Measurements from ENCODE around the gene PPP1R7. TPM values are rescaled to one million over a fixed set of nuclear protein-coding genes. Genes with fewer than 3 reads are reported as not detected.
A peak's percentile ranks its signal among the peaks of the same experiment; 100 is the strongest.

The PPP1R7 gene
- total RNA-seq, 2 experiments from 2014 or later = 78.8 to 84.6 TPM

DNA sequence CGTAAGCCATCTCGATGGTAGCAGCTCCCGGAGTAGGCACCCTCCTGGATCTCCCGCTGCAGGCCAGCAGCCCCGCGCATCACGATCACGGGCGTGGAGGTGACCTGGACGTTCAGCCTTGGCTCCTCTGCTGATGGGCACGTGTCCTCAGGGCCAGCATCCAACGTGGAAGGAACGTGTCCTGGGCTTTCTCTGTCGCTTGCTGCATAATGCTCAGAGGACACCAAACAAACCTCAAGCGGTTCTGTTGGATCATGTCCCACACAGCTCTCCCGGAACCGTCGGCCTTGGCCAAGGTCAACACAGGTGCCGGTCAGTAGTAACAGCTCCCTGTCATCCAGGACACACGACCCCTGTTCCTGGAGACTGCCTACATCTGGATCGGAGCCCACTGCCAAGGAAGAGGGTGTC, 24.1 kb upstream of the PPP1R7 start:
- Mint-ChIP-seq H3K4me1 (peaks cover 6% of the 10 kb centered on the region), H3K27ac (no peak overlapping the region), H3K36me3 (peaks cover 11% of the 10 kb centered on the region), H3K9me3 (no peaks in the 10 kb centered on the region), H3K27me3 (no peaks in the 10 kb centered on the region), H3K4me3 (no peak overlapping the region)
- POLR2A ChIA-PET = no interaction called here
- ATAC-seq (ENCODE audit: low read depth) (no peak), DNase-seq (peak; percentile 24)

GRCh38 chr2:241126771-241127202, 23.5 kb upstream of the PPP1R7 start:
- H3K9me3 Mint-ChIP-seq = no peaks in the 10 kb centered on the region
- ATAC-seq (ENCODE audit: low read depth) (no peak), DNase-seq (peak; percentile 23)
- no peaks in the 10 kb centered on the region for H3K27me3 Mint-ChIP-seq
- peaks cover 6% of the 10 kb centered on the region for H3K4me1 Mint-ChIP-seq
- no peak overlapping the region for H3K4me3 Mint-ChIP-seq
- H3K27ac Mint-ChIP-seq = no peak overlapping the region
- POLR2A ChIA-PET = no interaction called here
- peaks cover 10% of the 10 kb centered on the region for H3K36me3 Mint-ChIP-seq

- Mint-ChIP-seq H3K4me1 (peaks cover 6% of the 10 kb centered on the region), H3K27me3 (no peaks in the 10 kb centered on the region), H3K27ac (no peak overlapping the region), H3K4me3 (no peak overlapping the region), H3K9me3 (no peaks in the 10 kb centered on the region), H3K36me3 (peaks cover 16% of the 10 kb centered on the region)
- ATAC-seq (ENCODE audit: low read depth) = no peak
- peak; percentile 6 for DNase-seq
- POLR2A ChIA-PET = no interaction called here
Measured at GRCh38 chr2:241128266-241128665, 22.0 kb upstream of the PPP1R7 start.

DNA sequence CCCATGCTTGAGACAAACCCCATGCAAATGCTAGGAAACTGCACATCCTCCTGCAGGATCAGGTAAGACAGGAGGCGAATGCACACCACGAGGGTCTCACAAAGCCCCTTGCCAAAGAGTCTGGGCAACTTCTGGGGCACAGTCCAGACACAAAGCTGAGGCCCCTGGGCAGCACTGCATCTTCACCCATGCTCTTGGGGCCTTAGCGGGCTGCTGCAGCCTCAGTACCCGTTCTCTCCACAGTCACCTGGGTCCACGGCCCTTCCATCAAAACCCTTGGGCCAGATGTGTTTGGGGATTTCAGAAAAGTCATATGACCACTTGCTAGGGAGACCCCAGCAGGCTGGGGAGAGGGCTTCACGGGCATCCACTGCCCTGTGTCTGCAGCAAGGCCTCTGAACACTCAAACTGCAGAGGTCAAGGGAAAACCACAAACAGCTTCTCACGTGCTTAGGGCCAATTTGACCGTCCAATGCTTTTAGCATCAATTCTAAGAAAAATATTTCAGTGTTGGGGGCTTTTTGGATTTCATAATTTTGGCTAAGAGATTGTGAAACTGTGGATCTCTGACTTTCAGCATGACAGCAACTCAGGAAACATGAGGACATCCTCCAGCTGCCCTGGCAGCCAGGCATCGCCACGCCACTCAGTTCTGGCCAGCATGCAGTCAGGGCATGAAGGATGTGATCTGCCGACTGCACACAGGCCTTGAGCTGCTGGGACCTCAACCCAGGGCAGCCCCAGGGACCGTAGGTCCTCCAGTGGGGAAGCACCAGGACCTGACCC, 21.0 kb upstream of the PPP1R7 start:
- H3K4me1 Mint-ChIP-seq = peaks cover 6% of the 10 kb centered on the region
- no peaks in the 10 kb centered on the region for H3K9me3 Mint-ChIP-seq
- no peak overlapping the region for H3K4me3 Mint-ChIP-seq
- no peak for ATAC-seq (ENCODE audit: low read depth)
- POLR2A ChIA-PET = no interaction called here
- H3K36me3 Mint-ChIP-seq = peaks cover 19% of the 10 kb centered on the region
- H3K27ac Mint-ChIP-seq = no peak overlapping the region
- DNase-seq = peak; percentile 13
- H3K27me3 Mint-ChIP-seq = no peaks in the 10 kb centered on the region

- Mint-ChIP-seq H3K27me3 (no peaks in the 10 kb centered on the region), H3K36me3 (peaks cover 19% of the 10 kb centered on the region), H3K9me3 (no peaks in the 10 kb centered on the region), H3K4me1 (peaks cover 6% of the 10 kb centered on the region), H3K4me3 (no peak overlapping the region), H3K27ac (no peak overlapping the region)
- POLR2A ChIA-PET = no interaction called here
- DNase-seq (no peak), ATAC-seq (ENCODE audit: low read depth) (no peak)
Measured at GRCh38 chr2:241130316-241130715, 20.0 kb upstream of the PPP1R7 start.

- DNase-seq = no peak
- H3K9me3 Mint-ChIP-seq = no peaks in the 10 kb centered on the region
- no peak for ATAC-seq (ENCODE audit: low read depth)
- H3K4me3 Mint-ChIP-seq = no peak overlapping the region
- POLR2A ChIA-PET = no interaction called here
- peaks cover 6% of the 10 kb centered on the region for H3K4me1 Mint-ChIP-seq
- H3K27me3 Mint-ChIP-seq = no peaks in the 10 kb centered on the region
- H3K27ac Mint-ChIP-seq = no peak overlapping the region
- peaks cover 19% of the 10 kb centered on the region for H3K36me3 Mint-ChIP-seq
Measured at GRCh38 chr2:241131531-241131930, 18.7 kb upstream of the PPP1R7 start.

DNA sequence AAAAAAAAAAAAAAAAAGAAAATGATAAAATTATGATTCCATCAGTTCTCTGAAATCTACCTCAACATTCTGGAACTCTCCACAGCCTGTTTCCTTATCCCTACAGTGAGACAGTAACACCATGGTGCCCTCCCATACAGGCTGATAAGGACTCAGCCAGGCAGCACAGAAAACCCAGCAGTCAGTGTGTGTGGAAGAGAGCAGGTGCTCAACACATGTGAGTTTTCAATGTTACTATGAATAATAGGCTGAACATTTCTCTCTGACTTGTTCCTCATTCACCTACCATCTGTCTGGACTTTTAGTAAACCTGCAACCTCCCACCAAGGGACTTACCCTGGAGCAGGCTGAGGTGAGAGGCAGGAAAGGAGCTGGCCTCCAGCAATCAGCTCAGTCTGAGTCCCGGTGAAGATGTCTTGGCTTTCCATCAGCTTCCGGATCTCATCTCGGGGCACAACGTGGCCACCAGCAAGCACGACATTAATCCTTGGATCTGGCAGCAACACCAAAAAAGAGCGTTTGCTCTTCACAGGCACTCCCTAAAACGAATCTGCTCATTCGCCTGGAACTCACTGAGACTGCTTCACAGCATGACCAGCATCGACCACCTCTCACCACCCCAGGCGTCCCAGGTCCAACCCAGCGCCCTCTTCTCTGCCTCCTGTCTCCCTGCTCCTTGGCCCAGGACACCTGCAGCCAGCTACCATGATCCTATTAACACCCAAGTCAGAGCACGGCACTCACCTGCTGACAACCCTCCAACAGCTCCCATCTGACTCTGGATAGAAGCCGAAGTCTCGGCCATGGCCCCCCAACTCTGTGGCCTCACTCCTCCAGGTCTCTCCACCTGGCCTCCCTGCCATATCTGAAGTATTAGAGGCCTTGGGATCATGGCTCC, 17.5 kb upstream of the PPP1R7 start:
- Mint-ChIP-seq H3K36me3 (peaks cover 19% of the 10 kb centered on the region), H3K9me3 (no peaks in the 10 kb centered on the region), H3K27me3 (no peaks in the 10 kb centered on the region), H3K4me3 (no peak overlapping the region), H3K27ac (no peak overlapping the region), H3K4me1 (peaks cover 6% of the 10 kb centered on the region)
- DNase-seq (no peak), ATAC-seq (ENCODE audit: low read depth) (no peak)
- POLR2A ChIA-PET = interaction anchor here (0.7 kb wide), 1 partner anchor 571 kb away, joined by 7 read pairs; no protein-coding TSS in a partner anchor

- POLR2A ChIA-PET = no interaction called here
- H3K27me3 Mint-ChIP-seq = no peaks in the 10 kb centered on the region
- peaks cover 19% of the 10 kb centered on the region for H3K36me3 Mint-ChIP-seq
- no peaks in the 10 kb centered on the region for H3K4me1 Mint-ChIP-seq
- DNase-seq (no peak), ATAC-seq (ENCODE audit: low read depth) (no peak)
- H3K27ac Mint-ChIP-seq = no peak overlapping the region
- H3K9me3 Mint-ChIP-seq = no peaks in the 10 kb centered on the region
- H3K4me3 Mint-ChIP-seq = no peak overlapping the region
Measured at GRCh38 chr2:241133436-241133820, 16.8 kb upstream of the PPP1R7 start.

- POLR2A ChIA-PET = no interaction called here
- no peak for DNase-seq
- Mint-ChIP-seq H3K27ac (no peak overlapping the region), H3K9me3 (no peaks in the 10 kb centered on the region), H3K27me3 (no peaks in the 10 kb centered on the region), H3K4me3 (no peak overlapping the region), H3K36me3 (peaks cover 17% of the 10 kb centered on the region), H3K4me1 (no peaks in the 10 kb centered on the region)
- no peak for ATAC-seq (ENCODE audit: low read depth)
Measured at GRCh38 chr2:241134711-241135110, 15.6 kb upstream of the PPP1R7 start.

- Mint-ChIP-seq H3K36me3 (peaks cover 13% of the 10 kb centered on the region), H3K9me3 (no peaks in the 10 kb centered on the region), H3K27ac (no peak overlapping the region), H3K4me1 (no peaks in the 10 kb centered on the region), H3K4me3 (no peak overlapping the region), H3K27me3 (no peaks in the 10 kb centered on the region)
- DNase-seq = no peak
- ATAC-seq (ENCODE audit: low read depth) = no peak
- POLR2A ChIA-PET = no interaction called here
Measured at GRCh38 chr2:241135737-241136136, 14.5 kb upstream of the PPP1R7 start.

GRCh38 chr2:241136191-241136590, 14.1 kb upstream of the PPP1R7 start:
- Mint-ChIP-seq H3K9me3 (no peaks in the 10 kb centered on the region), H3K36me3 (peaks cover 12% of the 10 kb centered on the region), H3K27me3 (no peaks in the 10 kb centered on the region), H3K4me3 (no peak overlapping the region), H3K4me1 (no peaks in the 10 kb centered on the region), H3K27ac (no peak overlapping the region)
- POLR2A ChIA-PET = interaction anchor here (1.1 kb wide), 1 partner anchor 14 kb away, joined by 4 read pairs; the partner anchor contains the start of gene PPP1R7
- DNase-seq = peak; percentile 16
- no peak for ATAC-seq (ENCODE audit: low read depth)

- Mint-ChIP-seq H3K27me3 (no peaks in the 10 kb centered on the region), H3K9me3 (no peaks in the 10 kb centered on the region), H3K4me1 (no peaks in the 10 kb centered on the region), H3K36me3 (peaks cover 12% of the 10 kb centered on the region), H3K27ac (no peak overlapping the region), H3K4me3 (no peak overlapping the region)
- POLR2A ChIA-PET = interaction anchor here (1.1 kb wide), 1 partner anchor 13 kb away, joined by 4 read pairs; the partner anchor contains the start of gene PPP1R7
- peak; percentile 17 for DNase-seq
- no peak for ATAC-seq (ENCODE audit: low read depth)
Measured at GRCh38 chr2:241136661-241137260, 13.5 kb upstream of the PPP1R7 start.
